ENCODE measurements around the gene TRANK1. TPM values are rescaled to one million over a fixed set of nuclear protein-coding genes. Genes with fewer than 3 reads are reported as not detected.
"Not testable (repeated sequence)": the region's sequence is repeated elsewhere in the genome, so short reads cannot be mapped to it uniquely, and the experiment has no call there.

Gene TRANK1
- total RNA-seq, 4 donors from 2014 or later = 9.4 to 31.5 (median 14.6) TPM

- DNase-seq (ENCODE audit: low spot score) (no peak), ATAC-seq (ENCODE audit: low FRiP score) (peak; percentile 76)
- TF ChIP-seq CTCF (IDR thresholded peaks at IDR 0.05) = no peak
These were observed 36.8 kb downstream of the TRANK1 start for GRCh38 chr3:36907911-36908646.

- no peak for TF ChIP-seq CTCF (IDR thresholded peaks at IDR 0.05)
- ATAC-seq (ENCODE audit: low FRiP score) (no peak), DNase-seq (ENCODE audit: low spot score) (no peak)
These were observed 38.2 kb downstream of the TRANK1 start for GRCh38 chr3:36906504-36907149.

- DNase-seq (ENCODE audit: low spot score) (no peak), ATAC-seq (ENCODE audit: low FRiP score) (no peak)
- no peak for TF ChIP-seq CTCF (IDR thresholded peaks at IDR 0.05)
These were observed 39.3 kb downstream of the TRANK1 start for GRCh38 chr3:36905545-36905944.

- DNase-seq (ENCODE audit: low spot score) (no peak), ATAC-seq (ENCODE audit: low FRiP score) (peak; percentile 37)
- TF ChIP-seq CTCF (IDR thresholded peaks at IDR 0.05) = no peak
These were observed 40.2 kb downstream of the TRANK1 start for GRCh38 chr3:36904641-36905040.

- not testable (repeated sequence) for DNase-seq (ENCODE audit: low spot score); ATAC-seq (ENCODE audit: low FRiP score)
These were observed 40.8 kb downstream of the TRANK1 start for GRCh38 chr3:36904065-36904464.

GRCh38 chr3:36903119-36903882, 41.6 kb downstream of the TRANK1 start:
- ATAC-seq (ENCODE audit: low FRiP score) = no peak
- TF ChIP-seq CTCF (IDR thresholded peaks at IDR 0.05) = no peak

GRCh38 chr3:36901588-36901987, 43.3 kb downstream of the TRANK1 start:
- ATAC-seq (ENCODE audit: low FRiP score) (no peak), DNase-seq (ENCODE audit: low spot score) (no peak)
- no peak for TF ChIP-seq CTCF (IDR thresholded peaks at IDR 0.05)

More at GRCh38 chr3:36903119-36903882, 41.6 kb downstream of the TRANK1 start:
- no peak for DNase-seq (ENCODE audit: low spot score)

All from omental fat pad (tissue), 4 donors.